ENCODE data around the gene BRINP2.
A peak's percentile ranks its signal among the peaks of the same experiment; 100 is the strongest.

DNA sequence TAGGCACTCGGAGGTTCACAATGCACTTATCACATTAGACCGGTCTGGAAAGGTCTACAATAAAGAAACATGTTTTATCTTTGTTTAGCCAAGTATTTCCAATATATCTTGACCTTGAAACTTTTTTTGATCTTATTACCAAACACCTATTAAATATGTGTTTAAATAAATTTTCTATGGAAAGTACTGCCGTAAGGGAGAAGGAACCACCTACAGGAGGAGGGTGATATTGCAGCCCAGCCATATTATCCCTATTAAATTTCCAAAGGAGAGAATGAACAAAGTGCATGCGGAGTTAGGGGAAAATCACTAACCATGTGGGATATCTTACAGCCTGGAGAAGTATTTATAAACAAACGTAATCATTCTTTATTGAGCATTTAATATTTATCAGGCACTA is 14.5 kb downstream of the BRINP2 start:
- TF ChIP-seq, protein P1, sequence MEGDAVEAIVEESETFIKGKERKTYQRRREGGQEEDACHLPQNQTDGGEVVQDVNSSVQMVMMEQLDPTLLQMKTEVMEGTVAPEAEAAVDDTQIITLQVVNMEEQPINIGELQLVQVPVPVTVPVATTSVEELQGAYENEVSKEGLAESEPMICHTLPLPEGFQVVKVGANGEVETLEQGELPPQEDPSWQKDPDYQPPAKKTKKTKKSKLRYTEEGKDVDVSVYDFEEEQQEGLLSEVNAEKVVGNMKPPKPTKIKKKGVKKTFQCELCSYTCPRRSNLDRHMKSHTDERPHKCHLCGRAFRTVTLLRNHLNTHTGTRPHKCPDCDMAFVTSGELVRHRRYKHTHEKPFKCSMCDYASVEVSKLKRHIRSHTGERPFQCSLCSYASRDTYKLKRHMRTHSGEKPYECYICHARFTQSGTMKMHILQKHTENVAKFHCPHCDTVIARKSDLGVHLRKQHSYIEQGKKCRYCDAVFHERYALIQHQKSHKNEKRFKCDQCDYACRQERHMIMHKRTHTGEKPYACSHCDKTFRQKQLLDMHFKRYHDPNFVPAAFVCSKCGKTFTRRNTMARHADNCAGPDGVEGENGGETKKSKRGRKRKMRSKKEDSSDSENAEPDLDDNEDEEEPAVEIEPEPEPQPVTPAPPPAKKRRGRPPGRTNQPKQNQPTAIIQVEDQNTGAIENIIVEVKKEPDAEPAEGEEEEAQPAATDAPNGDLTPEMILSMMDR (IDR thresholded peaks at IDR 0.05), result peak; percentile 77
- TF ChIP-seq, protein P2, sequence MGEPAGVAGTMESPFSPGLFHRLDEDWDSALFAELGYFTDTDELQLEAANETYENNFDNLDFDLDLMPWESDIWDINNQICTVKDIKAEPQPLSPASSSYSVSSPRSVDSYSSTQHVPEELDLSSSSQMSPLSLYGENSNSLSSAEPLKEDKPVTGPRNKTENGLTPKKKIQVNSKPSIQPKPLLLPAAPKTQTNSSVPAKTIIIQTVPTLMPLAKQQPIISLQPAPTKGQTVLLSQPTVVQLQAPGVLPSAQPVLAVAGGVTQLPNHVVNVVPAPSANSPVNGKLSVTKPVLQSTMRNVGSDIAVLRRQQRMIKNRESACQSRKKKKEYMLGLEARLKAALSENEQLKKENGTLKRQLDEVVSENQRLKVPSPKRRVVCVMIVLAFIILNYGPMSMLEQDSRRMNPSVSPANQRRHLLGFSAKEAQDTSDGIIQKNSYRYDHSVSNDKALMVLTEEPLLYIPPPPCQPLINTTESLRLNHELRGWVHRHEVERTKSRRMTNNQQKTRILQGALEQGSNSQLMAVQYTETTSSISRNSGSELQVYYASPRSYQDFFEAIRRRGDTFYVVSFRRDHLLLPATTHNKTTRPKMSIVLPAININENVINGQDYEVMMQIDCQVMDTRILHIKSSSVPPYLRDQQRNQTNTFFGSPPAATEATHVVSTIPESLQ (CRISPR knock-in tag; IDR thresholded peaks at IDR 0.05), result no peak
- TF ChIP-seq FOXJ3 (CRISPR knock-in tag; IDR thresholded peaks at IDR 0.05; ENCODE audit: borderline replicate concordance), result no peak
- TF ChIP-seq, protein P3, sequence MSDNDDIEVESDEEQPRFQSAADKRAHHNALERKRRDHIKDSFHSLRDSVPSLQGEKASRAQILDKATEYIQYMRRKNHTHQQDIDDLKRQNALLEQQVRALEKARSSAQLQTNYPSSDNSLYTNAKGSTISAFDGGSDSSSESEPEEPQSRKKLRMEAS (CRISPR knock-in tag; IDR thresholded peaks at IDR 0.05), result no peak
